GM12878 (cell line): ENCODE results near the gene RETREG3. TPM values are rescaled to one million over a fixed set of nuclear protein-coding genes. Genes with fewer than 3 reads are reported as not detected.

Experiments
- BCLAF1 ChIP-seq: fragments of 450-650 bp; IDR thresholded peaks from 2 replicates; pipeline ENCODE4 v1.6.1; 2017; ENCODE audit warnings: antibody characterized with exemption, mild to moderate bottlenecking, moderate library complexity
- HDAC6 ChIP-seq: fragments of 200-600 bp; sonication (generic); IDR thresholded peaks from one replicate; pipeline ENCODE4 v1.8.0; 2017; ENCODE audit warnings: antibody characterized with exemption; ENCODE audit not compliant: unreplicated experiment
- POLR2AphosphoS2 ChIP-seq: IDR thresholded peaks from 2 replicates; pipeline ENCODE4 v1.6.1; 2011; ENCODE audit warnings: low read depth, mild to moderate bottlenecking, low read length, improper control_type of control experiment, moderate library complexity
- SREBF1 ChIP-seq: IDR thresholded peaks from 2 replicates; pipeline ENCODE4 v1.6.1; 2012; ENCODE audit warnings: mild to moderate bottlenecking, low read length
- TARDBP ChIP-seq: IDR thresholded peaks from 2 replicates; pipeline ENCODE4 v1.6.1; 2016; ENCODE audit warnings: borderline replicate concordance
- ZBTB11 ChIP-seq: fragments of 450-650 bp; formaldehyde crosslinking; IDR thresholded peaks from 2 replicates; pipeline ENCODE4 v1.5.0; 2022; ENCODE audit warnings: mild to moderate bottlenecking, missing genetic modification characterization
- ZZZ3 ChIP-seq: IDR thresholded peaks from 2 replicates; pipeline ENCODE4 v1.6.1; 2011; ENCODE audit warnings: low read depth; ENCODE audit not compliant: control insufficient read depth, insufficient read length
- polyA plus RNA-seq, 11 experiments: library from polyadenylated mRNA; depleted of rRNA in 4 of 11; unstranded in 6 of 11; stranded (reverse) in 5 of 11; fragments of >200 nt; fragmentation: Nextera tagmentation in 4 of 11; fragmentation: Illumina TruSeq in 1 of 11; extraction: Ambion mirVana in 4 of 11; extraction: Trizol in 1 of 11; gene quantifications; 1 replicate in 1 of 11; 2 replicates in 10 of 11; pipeline versions ENCODE4 v1.2.1 to v1.2.3, GENCODE V29; 2011 to 2016; ENCODE audit warnings: inconsistent platforms in 2 of 11, missing spikeins in 2 of 11, low read depth in 1 of 11
- total RNA-seq, 4 experiments: library from RNA; depleted of rRNA in 3 of 4; stranded (reverse); fragments of >200 nt in 3 of 4; fragmentation: Illumina TruSeq in 1 of 4; extraction: Trizol in 1 of 4; gene quantifications; 2 replicates each; pipeline versions ENCODE4 v1.2.1 to v1.2.3, GENCODE V29; 2013 to 2021

Gene RETREG3
- total and polyA plus RNA-seq, 10 of the 15 experiments (the other 5 are each of a cell fraction or from before 2014, with no cell fraction given) = 7.0 to 50.6 (median 27.3) TPM

- TF ChIP-seq SREBF1 = no peak
- no peak for TF ChIP-seq HDAC6
- TF ChIP-seq POLR2AphosphoS2 = no peak
- TF ChIP-seq BCLAF1 = no peak
- no peak for TF ChIP-seq TARDBP
- no peak for TF ChIP-seq ZBTB11 (CRISPR knock-in tag)
- TF ChIP-seq ZZZ3 = no peak
Observed at GRCh38 chr17:42531455-42532354, 77.5 kb downstream of the RETREG3 start (continued).
